DOHH2 (cell line): ENCODE results near the gene CREG2.

Experiments used
- H3F3A ChIP-seq: fragments of 200-600 bp; sonication (generic), shearing (Covaris generic); 2 replicates; pipeline ENCODE4 v1.6.0; 2016; ENCODE audit warnings: antibody characterized with exemption, mild to moderate bottlenecking; ENCODE audit not compliant: control insufficient read depth, insufficient read depth
- H3K27ac ChIP-seq: fragments of 200-600 bp; sonication (generic); 2 replicates; pipeline ENCODE4 v1.5.1; 2014; ENCODE audit warnings: low read depth, mild to moderate bottlenecking, low read length, moderate library complexity
- H3K27me3 ChIP-seq: fragments of 200-600 bp; sonication (generic); 2 replicates; pipeline ENCODE4 v1.6.1; 2014; ENCODE audit warnings: mild to moderate bottlenecking, low read length, mixed read lengths; ENCODE audit not compliant: control insufficient read depth
- H3K36me3 ChIP-seq: fragments of 200-600 bp; sonication (generic); 2 replicates; pipeline ENCODE4 v1.6.1; 2014; ENCODE audit warnings: mild to moderate bottlenecking, low read length, moderate library complexity, mixed read lengths; ENCODE audit not compliant: control insufficient read depth
- H3K4me1 ChIP-seq: fragments of 200-600 bp; sonication (generic); 2 replicates; pipeline ENCODE4 v1.6.1; 2014; ENCODE audit warnings: mild to moderate bottlenecking, low read length, mixed read lengths; ENCODE audit not compliant: control insufficient read depth
- H3K4me2 ChIP-seq: fragments of 200-600 bp; sonication (generic); 2 replicates; pipeline ENCODE4 v1.6.0; 2014; ENCODE audit warnings: mild to moderate bottlenecking, low read length, moderate library complexity
- H3K4me3 ChIP-seq: fragments of 200-600 bp; sonication (generic); 2 replicates; pipeline ENCODE4 v1.5.1; 2014; ENCODE audit warnings: mild to moderate bottlenecking, low read length, mixed read lengths
- H3K79me2 ChIP-seq: fragments of 200-600 bp; sonication (generic); 2 replicates; pipeline ENCODE4 v1.6.1; 2014; ENCODE audit warnings: mild to moderate bottlenecking, low read length, mixed read lengths; ENCODE audit not compliant: control insufficient read depth
- H3K9me2 ChIP-seq: fragments of 200-600 bp; sonication (generic); replicated peaks from 2 replicates; pipeline ENCODE4 v1.6.1; 2014; ENCODE audit warnings: mild to moderate bottlenecking, low read length, mixed read lengths; ENCODE audit not compliant: control insufficient read depth
- H3K9me3 ChIP-seq: fragments of 200-600 bp; sonication (generic); 2 replicates; pipeline ENCODE4 v1.6.1; 2014; ENCODE audit warnings: antibody characterized with exemption, low read length, mixed read lengths; ENCODE audit not compliant: control insufficient read depth, insufficient read depth
- H4K20me1 ChIP-seq: fragments of 200-600 bp; sonication (generic); 2 replicates; pipeline ENCODE4 v1.6.0; 2014; ENCODE audit warnings: low read depth, mild to moderate bottlenecking, antibody characterized with exemption, low read length, moderate library complexity; ENCODE audit not compliant: control insufficient read depth, insufficient read depth
- EZH2phosphoT487 ChIP-seq: fragments of 200-600 bp; sonication (generic); IDR thresholded peaks from 2 replicates; pipeline ENCODE4 v1.6.1; 2017; ENCODE audit warnings: borderline replicate concordance, mild to moderate bottlenecking, antibody characterized with exemption, low read length, moderate library complexity, mixed read lengths
- TF ChIP-seq, protein P1 (sequence below): fragments of 200-600 bp; sonication (generic); IDR thresholded peaks from one replicate; pipeline ENCODE4 v1.5.1; 2014; ENCODE audit warnings: antibody characterized with exemption, mild to moderate bottlenecking, low read depth, low read length; ENCODE audit not compliant: poor library complexity, severe bottlenecking

The CREG2 gene

DNA sequence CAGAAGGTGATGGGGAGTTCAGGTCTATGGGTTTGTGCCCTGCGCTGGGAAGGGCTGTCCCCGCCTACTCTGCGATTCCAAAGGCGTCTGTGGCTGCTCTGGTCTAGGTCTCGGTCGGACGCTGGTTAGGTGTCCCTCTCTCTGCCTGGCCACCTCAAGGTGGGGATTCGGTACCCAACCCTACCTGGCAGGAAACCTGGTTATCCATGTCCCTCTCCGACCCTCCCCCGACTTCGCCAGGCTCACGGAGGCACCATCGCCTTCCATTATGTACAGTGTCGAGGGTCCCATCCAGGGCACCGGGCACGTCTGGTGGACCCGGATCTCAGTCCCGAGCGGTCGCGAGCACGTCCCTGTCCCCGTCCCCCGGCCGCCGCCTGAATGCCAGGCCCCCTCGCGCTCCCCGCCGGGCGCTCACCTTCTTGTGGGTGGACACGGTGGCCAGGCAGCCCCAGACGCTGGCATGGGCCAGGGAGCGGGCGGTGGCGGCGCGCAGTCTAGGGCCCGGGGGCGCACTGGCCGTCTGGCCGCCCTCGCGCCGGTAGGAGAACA, 628 bp downstream of the CREG2 start:
- no peaks in the 10 kb centered on the region for H3K36me3 ChIP-seq
- H3K9me2 ChIP-seq = no peaks in the 10 kb centered on the region
- no peaks in the 10 kb centered on the region for H3K4me1 ChIP-seq
- no peaks in the 10 kb centered on the region for H3K9me3 ChIP-seq
- 0 out of 2 replicates have a peak, but pooled peaks cover 2% of the 10 kb centered on the region for H3K27me3 ChIP-seq
- H3K79me2 ChIP-seq = no peaks in the 10 kb centered on the region
- TF ChIP-seq EZH2phosphoT487 = no peak
- TF ChIP-seq, protein P1, sequence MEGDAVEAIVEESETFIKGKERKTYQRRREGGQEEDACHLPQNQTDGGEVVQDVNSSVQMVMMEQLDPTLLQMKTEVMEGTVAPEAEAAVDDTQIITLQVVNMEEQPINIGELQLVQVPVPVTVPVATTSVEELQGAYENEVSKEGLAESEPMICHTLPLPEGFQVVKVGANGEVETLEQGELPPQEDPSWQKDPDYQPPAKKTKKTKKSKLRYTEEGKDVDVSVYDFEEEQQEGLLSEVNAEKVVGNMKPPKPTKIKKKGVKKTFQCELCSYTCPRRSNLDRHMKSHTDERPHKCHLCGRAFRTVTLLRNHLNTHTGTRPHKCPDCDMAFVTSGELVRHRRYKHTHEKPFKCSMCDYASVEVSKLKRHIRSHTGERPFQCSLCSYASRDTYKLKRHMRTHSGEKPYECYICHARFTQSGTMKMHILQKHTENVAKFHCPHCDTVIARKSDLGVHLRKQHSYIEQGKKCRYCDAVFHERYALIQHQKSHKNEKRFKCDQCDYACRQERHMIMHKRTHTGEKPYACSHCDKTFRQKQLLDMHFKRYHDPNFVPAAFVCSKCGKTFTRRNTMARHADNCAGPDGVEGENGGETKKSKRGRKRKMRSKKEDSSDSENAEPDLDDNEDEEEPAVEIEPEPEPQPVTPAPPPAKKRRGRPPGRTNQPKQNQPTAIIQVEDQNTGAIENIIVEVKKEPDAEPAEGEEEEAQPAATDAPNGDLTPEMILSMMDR = no peak
- no peak overlapping the region for H3K27ac ChIP-seq
- no peaks in the 10 kb centered on the region for H4K20me1 ChIP-seq
- H3F3A ChIP-seq = no peaks in the 10 kb centered on the region
- H3K4me2 ChIP-seq = no peak overlapping the region
- no peak overlapping the region for H3K4me3 ChIP-seq

DNA sequence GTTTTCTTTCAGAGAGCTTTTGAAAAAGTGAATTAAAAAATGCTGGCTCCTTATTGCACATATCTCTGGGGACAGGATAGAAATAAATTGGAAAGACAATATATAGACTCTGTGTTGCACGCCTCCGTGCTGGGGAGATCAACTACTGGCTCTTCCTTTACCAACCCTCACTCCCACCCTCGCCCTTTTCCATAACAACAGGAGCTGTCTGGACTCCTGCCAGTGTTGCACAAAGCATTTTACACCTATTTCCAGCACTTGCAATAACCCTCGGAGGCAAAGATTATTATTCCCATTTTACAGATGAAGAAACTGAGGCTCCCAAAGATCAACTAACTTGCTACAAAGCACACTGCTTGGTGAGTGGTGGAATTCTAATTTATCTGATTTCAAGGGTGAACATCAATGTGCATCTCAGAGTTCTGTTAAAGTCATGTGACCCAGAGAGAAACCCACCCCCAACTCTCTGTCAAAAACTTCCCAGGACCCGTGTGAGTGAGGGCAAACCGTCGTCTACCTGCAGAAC, 4.2 kb downstream of the CREG2 start:
- 0 out of 2 replicates have a peak, but pooled peaks cover 1% of the 10 kb centered on the region for H3K27me3 ChIP-seq
- TF ChIP-seq, protein P1 = no peak
- TF ChIP-seq EZH2phosphoT487 = no peak
- H3K4me3 ChIP-seq = no peak overlapping the region
- no peaks in the 10 kb centered on the region for H3F3A ChIP-seq
- no peaks in the 10 kb centered on the region for H3K4me1 ChIP-seq
- no peaks in the 10 kb centered on the region for H3K9me2 ChIP-seq
- H3K36me3 ChIP-seq = no peaks in the 10 kb centered on the region
- no peaks in the 10 kb centered on the region for H4K20me1 ChIP-seq
- H3K9me3 ChIP-seq = no peaks in the 10 kb centered on the region
- H3K27ac ChIP-seq = no peak overlapping the region
- H3K4me2 ChIP-seq = no peak overlapping the region
- no peaks in the 10 kb centered on the region for H3K79me2 ChIP-seq

DNA sequence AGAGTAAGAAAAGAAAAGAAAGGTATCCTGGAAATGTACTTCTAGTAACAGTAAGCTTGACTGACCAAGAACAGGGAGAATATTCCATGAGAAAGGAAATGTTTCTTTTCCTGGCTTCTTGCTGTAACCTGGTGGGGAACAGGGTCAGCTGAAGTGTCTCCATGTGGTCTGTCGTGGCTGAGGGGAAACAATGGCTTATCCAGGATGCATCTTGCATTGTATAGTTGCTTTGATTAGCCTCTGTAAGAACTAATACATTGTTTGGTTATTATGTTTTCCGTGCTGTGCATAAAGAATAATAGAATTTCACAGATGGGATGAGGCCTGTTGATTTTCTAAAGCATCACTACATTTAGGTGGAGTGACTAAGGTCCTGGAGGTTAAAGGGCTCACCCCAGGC, 4.9 kb downstream of the CREG2 start:
- no peaks in the 10 kb centered on the region for H3K36me3 ChIP-seq
- no peaks in the 10 kb centered on the region for H4K20me1 ChIP-seq
- no peaks in the 10 kb centered on the region for H3K27me3 ChIP-seq
- H3K4me1 ChIP-seq = no peaks in the 10 kb centered on the region
- H3K4me3 ChIP-seq = no peak overlapping the region
- no peak overlapping the region for H3K4me2 ChIP-seq
- H3F3A ChIP-seq = no peaks in the 10 kb centered on the region
- H3K9me3 ChIP-seq = no peaks in the 10 kb centered on the region
- no peak overlapping the region for H3K27ac ChIP-seq
- no peaks in the 10 kb centered on the region for H3K9me2 ChIP-seq
- TF ChIP-seq, protein P1 = no peak
- TF ChIP-seq EZH2phosphoT487 = no peak
- H3K79me2 ChIP-seq = no peaks in the 10 kb centered on the region
